PC-9 (cell line): ENCODE data around the gene STX18.

Experiments used
- EZH2 ChIP-seq: fragments of 200-600 bp; sonication (generic); IDR thresholded peaks from 2 replicates; pipeline ENCODE4 v1.8.0; 2017; ENCODE audit warnings: antibody characterized with exemption, low read depth
- TF ChIP-seq, protein P1 (sequence below): fragments of 200-600 bp; sonication (generic); conservative IDR thresholded peaks from 2 replicates; pipeline ENCODE4 v1.6.1; 2017; ENCODE audit warnings: mixed run types, antibody characterized with exemption, mild to moderate bottlenecking, moderate library complexity

DNA sequence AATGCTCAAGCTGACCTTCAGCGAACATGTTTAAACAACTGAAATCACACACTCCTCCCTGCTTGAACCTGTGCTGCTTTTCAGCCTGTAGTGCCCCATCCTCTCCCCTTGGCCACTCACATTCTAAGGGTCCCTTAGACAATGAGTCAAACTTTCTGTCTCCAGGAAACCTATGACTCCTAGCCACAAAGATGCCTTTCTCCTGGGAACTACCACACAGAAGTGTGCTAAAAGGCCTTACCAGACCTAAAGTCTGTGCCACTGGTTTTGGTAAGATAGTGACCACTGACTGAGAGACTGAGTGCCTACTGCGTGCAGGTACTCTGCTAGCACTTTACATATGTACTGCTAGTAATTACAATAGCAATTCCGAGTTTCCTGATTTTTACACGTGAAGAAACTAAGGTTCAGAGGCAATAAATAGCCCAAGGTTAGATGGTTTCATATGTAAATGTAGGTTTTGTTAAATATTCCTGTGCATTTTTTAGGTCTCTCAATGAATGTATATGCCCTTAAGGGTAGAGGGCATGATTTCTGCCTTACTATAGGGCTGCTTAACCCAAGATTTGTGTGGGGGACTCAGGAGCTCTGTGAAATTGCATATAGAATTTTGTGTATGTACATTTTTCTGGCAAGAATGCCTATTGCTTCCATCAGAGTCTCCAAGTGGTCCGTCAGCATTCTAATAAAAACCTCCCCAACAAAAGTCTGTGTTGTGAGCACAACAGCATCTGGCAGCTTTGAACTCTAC, 83.9 kb downstream of the STX18 start:
- TF ChIP-seq, protein P1, sequence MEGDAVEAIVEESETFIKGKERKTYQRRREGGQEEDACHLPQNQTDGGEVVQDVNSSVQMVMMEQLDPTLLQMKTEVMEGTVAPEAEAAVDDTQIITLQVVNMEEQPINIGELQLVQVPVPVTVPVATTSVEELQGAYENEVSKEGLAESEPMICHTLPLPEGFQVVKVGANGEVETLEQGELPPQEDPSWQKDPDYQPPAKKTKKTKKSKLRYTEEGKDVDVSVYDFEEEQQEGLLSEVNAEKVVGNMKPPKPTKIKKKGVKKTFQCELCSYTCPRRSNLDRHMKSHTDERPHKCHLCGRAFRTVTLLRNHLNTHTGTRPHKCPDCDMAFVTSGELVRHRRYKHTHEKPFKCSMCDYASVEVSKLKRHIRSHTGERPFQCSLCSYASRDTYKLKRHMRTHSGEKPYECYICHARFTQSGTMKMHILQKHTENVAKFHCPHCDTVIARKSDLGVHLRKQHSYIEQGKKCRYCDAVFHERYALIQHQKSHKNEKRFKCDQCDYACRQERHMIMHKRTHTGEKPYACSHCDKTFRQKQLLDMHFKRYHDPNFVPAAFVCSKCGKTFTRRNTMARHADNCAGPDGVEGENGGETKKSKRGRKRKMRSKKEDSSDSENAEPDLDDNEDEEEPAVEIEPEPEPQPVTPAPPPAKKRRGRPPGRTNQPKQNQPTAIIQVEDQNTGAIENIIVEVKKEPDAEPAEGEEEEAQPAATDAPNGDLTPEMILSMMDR, result no peak
- TF ChIP-seq EZH2, result no peak
